H9 (cell line): ENCODE data around the gene PLXNC1. TPM values are rescaled to one million over a fixed set of nuclear protein-coding genes. Genes with fewer than 3 reads are reported as not detected.

Experiments
- DNase-seq: peaks from one replicate; pipeline ENCODE4 v3.0.0-alpha.2; 2017
- H2AFZ ChIP-seq: one replicate; pipeline ENCODE4 v1.6.1; 2013; ENCODE audit warnings: mild to moderate bottlenecking, low read length, control low read depth, moderate library complexity
- H2AK5ac ChIP-seq: 2 replicates; pipeline ENCODE4 v1.6.1; 2013; ENCODE audit warnings: low read length, control low read depth, mixed read lengths; ENCODE audit not compliant: insufficient read length
- H2BK120ac ChIP-seq: one replicate; pipeline ENCODE4 v1.6.1; 2013; ENCODE audit warnings: low read depth, mild to moderate bottlenecking, low read length, control low read depth, inconsistent platforms; ENCODE audit not compliant: poor library complexity, severe bottlenecking
- H2BK12ac ChIP-seq: 2 replicates; pipeline ENCODE4 v1.6.1; 2013; ENCODE audit warnings: low read length, control low read depth, mixed read lengths, low read depth; ENCODE audit not compliant: insufficient read length
- H2BK15ac ChIP-seq: 2 replicates; pipeline ENCODE4 v1.6.1; 2013; ENCODE audit warnings: low read depth, low read length, control low read depth
- H2BK20ac ChIP-seq: one replicate; pipeline ENCODE4 v1.6.1; 2013; ENCODE audit warnings: low read depth, mild to moderate bottlenecking, low read length, control low read depth, inconsistent platforms; ENCODE audit not compliant: poor library complexity, severe bottlenecking
- H2BK5ac ChIP-seq: 2 replicates; pipeline ENCODE4 v1.6.1; 2013; ENCODE audit warnings: low read length, control low read depth, mixed read lengths; ENCODE audit not compliant: insufficient read length
- H3K14ac ChIP-seq: 2 replicates; pipeline ENCODE4 v1.6.1; 2013; ENCODE audit warnings: low read length, control low read depth; ENCODE audit not compliant: insufficient read depth
- H3K18ac ChIP-seq: 2 replicates; pipeline ENCODE4 v1.6.1; 2013; ENCODE audit warnings: low read depth, mild to moderate bottlenecking, mixed read lengths, low read length, control low read depth; ENCODE audit not compliant: insufficient read length
- H3K23ac ChIP-seq: 2 replicates; pipeline ENCODE4 v1.6.1; 2013; ENCODE audit warnings: low read length, control low read depth, mixed read lengths, low read depth; ENCODE audit not compliant: insufficient read length
- H3K23me2 ChIP-seq: 2 replicates; pipeline ENCODE4 v1.6.1; 2013; ENCODE audit warnings: low read depth, mild to moderate bottlenecking, mixed read lengths, low read length, control low read depth; ENCODE audit not compliant: insufficient read length, poor library complexity, severe bottlenecking
- H3K27ac ChIP-seq: 2 replicates; pipeline ENCODE4 v1.5.1; 2013; ENCODE audit warnings: low read length, control low read depth, mixed read lengths, low read depth; ENCODE audit not compliant: insufficient read length
- H3K27me3 ChIP-seq: 2 replicates; pipeline ENCODE4 v1.6.1; 2013; ENCODE audit warnings: low read length, control low read depth, inconsistent platforms; ENCODE audit not compliant: insufficient read depth
- H3K4ac ChIP-seq: 2 replicates; pipeline ENCODE4 v1.6.1; 2013; ENCODE audit warnings: low read depth, mild to moderate bottlenecking, control low read depth, inconsistent platforms, low read length, moderate library complexity
- H3K4me1 ChIP-seq: 2 replicates; pipeline ENCODE4 v1.6.1; 2013; ENCODE audit warnings: low read length, control low read depth, inconsistent platforms; ENCODE audit not compliant: insufficient read depth
- H3K4me2 ChIP-seq: 2 replicates; pipeline ENCODE4 v1.6.1; 2013; ENCODE audit warnings: low read length, control low read depth, mixed read lengths; ENCODE audit not compliant: insufficient read length, insufficient read depth
- H3K56ac ChIP-seq: 2 replicates; pipeline ENCODE4 v1.6.1; 2013; ENCODE audit warnings: low read depth, mild to moderate bottlenecking, mixed read lengths, low read length, control low read depth; ENCODE audit not compliant: insufficient read length
- H3K79me1 ChIP-seq: 2 replicates; pipeline ENCODE4 v1.6.1; 2013; ENCODE audit warnings: low read depth, mild to moderate bottlenecking, moderate library complexity, low read length, control low read depth, inconsistent platforms; ENCODE audit not compliant: insufficient read depth, poor library complexity, severe bottlenecking
- H3K79me2 ChIP-seq: 2 replicates; pipeline ENCODE4 v1.6.1; 2013; ENCODE audit warnings: low read length, control low read depth, inconsistent platforms; ENCODE audit not compliant: insufficient read depth
- H3K9ac ChIP-seq: 2 replicates; pipeline ENCODE4 v1.6.1; 2013; ENCODE audit warnings: low read length, control low read depth, mixed read lengths; ENCODE audit not compliant: insufficient read length; ENCODE audit errors: extremely low read depth
- H3K9me3 ChIP-seq: one replicate; pipeline ENCODE4 v1.6.1; 2013; ENCODE audit warnings: low read depth, low read length, inconsistent platforms; ENCODE audit not compliant: control insufficient read depth
- H3T11ph ChIP-seq: one replicate; pipeline ENCODE4 v1.6.1; 2013; ENCODE audit warnings: mild to moderate bottlenecking, low read length, control low read depth, inconsistent platforms
- H4K20me1 ChIP-seq: one replicate; pipeline ENCODE4 v1.6.1; 2013; ENCODE audit not compliant: control insufficient read depth, insufficient read length, insufficient read depth
- H4K5ac ChIP-seq: 2 replicates; pipeline ENCODE4 v1.6.1; 2013; ENCODE audit warnings: low read depth, mild to moderate bottlenecking, mixed read lengths, low read length, control low read depth; ENCODE audit not compliant: insufficient read length
- H4K8ac ChIP-seq: replicated peaks from 2 replicates; pipeline ENCODE4 v1.6.1; 2013; ENCODE audit warnings: low read length, control low read depth, mixed read lengths, low read depth; ENCODE audit not compliant: insufficient read length
- H4K91ac ChIP-seq: 2 replicates; pipeline ENCODE4 v1.6.1; 2013; ENCODE audit warnings: low read depth, mild to moderate bottlenecking, moderate library complexity, mixed read lengths, low read length, control low read depth; ENCODE audit not compliant: insufficient read length
- H3K27ac Mint-ChIP-seq, 3 experiments: 2 replicates in 2 of 3; 3 replicates in 1 of 3; pipeline ENCODE4 v1.8.0; 2020 to 2021; ENCODE audit warnings: mixed read lengths in 3 of 3, mild to moderate bottlenecking in 1 of 3, moderate library complexity in 1 of 3
- H3K27me3 Mint-ChIP-seq: 2 replicates; pipeline ENCODE4 v1.8.0; 2021; ENCODE audit warnings: low read depth, mild to moderate bottlenecking, moderate library complexity, mixed read lengths
- H3K36me3 Mint-ChIP-seq, 3 experiments: 2 replicates in 2 of 3; 3 replicates in 1 of 3; pipeline ENCODE4 v1.8.0; 2020 to 2021; ENCODE audit warnings: low read depth in 3 of 3, mixed read lengths in 3 of 3; ENCODE audit not compliant: insufficient read depth in 1 of 3
- H3K4me1 Mint-ChIP-seq, 2 experiments: 2 replicates each; pipeline ENCODE4 v1.8.0; 2020; ENCODE audit warnings: mixed read lengths in 2 of 2
- H3K4me3 Mint-ChIP-seq, 2 experiments: 2 replicates in 1 of 2; 3 replicates in 1 of 2; pipeline ENCODE4 v1.8.0; 2020 to 2021; ENCODE audit warnings: mild to moderate bottlenecking in 2 of 2, mixed read lengths in 2 of 2, moderate library complexity in 1 of 2
- H3K9me3 Mint-ChIP-seq, 2 experiments: 2 replicates in 1 of 2; 3 replicates in 1 of 2; pipeline ENCODE4 v1.8.0; 2020; ENCODE audit warnings: mild to moderate bottlenecking in 2 of 2, mixed read lengths in 2 of 2, moderate library complexity in 1 of 2
- CTCF ChIP-seq: fragments of 200-600 bp; sonication (generic); conservative IDR thresholded peaks from 3 replicates; pipeline ENCODE4 v1.8.0; 2021; ENCODE audit warnings: antibody characterized with exemption, mild to moderate bottlenecking
- WGBS: extraction: QIAGEN DNeasy Blood & Tissue Kit; methylation state at CpG from one replicate; pipeline ENCODE4 v1.1.7; 2013; ENCODE audit warnings: missing lambda C conversion rate, low lambda C conversion rate, mixed read lengths; ENCODE audit not compliant: insufficient read length; ENCODE audit errors: extremely low coverage; 5-methylcytosine and 5-hydroxymethylcytosine counted together
- total RNA-seq: library from RNA; stranded (reverse); gene quantifications from 2 replicates; pipeline ENCODE4 v1.2.1, GENCODE V29; 2021

The PLXNC1 gene
- total RNA-seq, 1 experiment from 2014 or later = 1.2 TPM

GRCh38 chr12:94248582-94248981 is 100.2 kb downstream of the PLXNC1 start:
- Histone ChIP-seq H3K23ac (no peak overlapping the region), H3K4me1 (no peaks in the 10 kb centered on the region; the same call in 1 of the 2 replicates), H4K20me1 (no peaks in the 10 kb centered on the region), H3K27ac (no peak overlapping the region), H2BK12ac (no peak overlapping the region), H2BK5ac (no peak overlapping the region), H4K8ac (no peak overlapping the region), H4K91ac (no peak overlapping the region), H3K27me3 (no peaks in the 10 kb centered on the region), H2AFZ (no peak overlapping the region), H4K5ac (no peak overlapping the region), H3K14ac (no peak overlapping the region), H3K9ac (no peak overlapping the region), H3K4me2 (no peak overlapping the region), H2AK5ac (no peak overlapping the region), H3K18ac (no peak overlapping the region), H3K23me2 (no peaks in the 10 kb centered on the region), H2BK20ac (no peak overlapping the region), H3K4ac (no peak overlapping the region), H3T11ph (no peak overlapping the region), H3K56ac (no peak overlapping the region), H3K79me1 (no peaks in the 10 kb centered on the region), H2BK120ac (no peak overlapping the region), H2BK15ac (no peak overlapping the region), H3K79me2 (no peaks in the 10 kb centered on the region), H3K9me3 (no peaks in the 10 kb centered on the region)
- Mint-ChIP-seq H3K9me3 (no peaks in the 10 kb centered on the region), H3K4me3 (no peak overlapping the region), H3K27ac (no peak overlapping the region), H3K36me3 (no peaks in the 10 kb centered on the region; a peak in 1 of 7 replicates), H3K4me1 (peaks cover 20 to 25% of the 10 kb centered on the region in 2 experiments), H3K27me3 (peaks cover 4% of the 10 kb centered on the region)
- DNase-seq = no peak
- no CpG with 5 or more reads among the region's 7 CpGs for WGBS
- no peak for TF ChIP-seq CTCF
